A673 (cell line): ENCODE results near the gene HBZ. TPM values are rescaled to one million over a fixed set of nuclear protein-coding genes. Genes with fewer than 3 reads are reported as not detected.

Source experiments
- BruUV-seq: library from RNA; stranded (reverse); fragments of 400-500 nt; replicated peaks from 2 replicates; lab custom pipeline; 2021; lab: Mats Ljungman, UMichigan
- CTCF ChIA-PET: fragments of 300-600 bp; sonication (Branson Sonifier 250); formaldehyde crosslinking; loops from one replicate; lab custom pipeline; 2022; ENCODE audit warnings: antibody characterized with exemption; lab: Charles Lee
- POLR2A ChIA-PET: fragments of 300-600 bp; sonication (Branson Sonifier 250); formaldehyde crosslinking; loops from one replicate; lab custom pipeline; 2022; ENCODE audit warnings: antibody characterized with exemption; ENCODE audit not compliant: low non-redundant PET; lab: Charles Lee
- DNase-seq: peaks from one replicate; pipeline ENCODE4 v3.0.0-alpha.2; 2015; ENCODE audit warnings: low spot score
- H3K27ac ChIP-seq: fragments of 200-600 bp; sonication (generic); 2 replicates; pipeline ENCODE4 v1.5.1; 2016; ENCODE audit warnings: mixed run types, low read depth, mild to moderate bottlenecking, mixed read lengths, antibody characterized with exemption, low read length; ENCODE audit not compliant: poor library complexity, severe bottlenecking
- H3K27me3 ChIP-seq: fragments of 200-600 bp; sonication (generic); replicated peaks from 2 replicates; pipeline ENCODE4 v1.6.1; 2017; ENCODE audit warnings: mixed run types, low read depth, mild to moderate bottlenecking, mixed read lengths, antibody characterized with exemption, low read length; ENCODE audit not compliant: insufficient read depth, poor library complexity
- H3K36me3 ChIP-seq: fragments of 200-600 bp; sonication (generic); 2 replicates; pipeline ENCODE4 v1.6.1; 2016; ENCODE audit warnings: mixed run types, mild to moderate bottlenecking, mixed read lengths, antibody characterized with exemption, low read length; ENCODE audit not compliant: insufficient read depth, poor library complexity, severe bottlenecking
- H3K4me1 ChIP-seq: fragments of 200-600 bp; sonication (generic); 2 replicates; pipeline ENCODE4 v1.6.1; 2017; ENCODE audit warnings: mixed run types, mild to moderate bottlenecking, mixed read lengths, antibody characterized with exemption, low read length; ENCODE audit not compliant: insufficient read depth, poor library complexity, severe bottlenecking
- H3K4me3 ChIP-seq: fragments of 200-600 bp; sonication (generic); 2 replicates; pipeline ENCODE4 v1.5.1; 2016; ENCODE audit warnings: low read depth, mixed run types, mild to moderate bottlenecking, mixed read lengths, low read length; ENCODE audit not compliant: poor library complexity, severe bottlenecking
- H3K9me3 ChIP-seq: fragments of 200-600 bp; sonication (generic); 2 replicates; pipeline ENCODE4 v1.6.1; 2016; ENCODE audit warnings: mixed run types, low read depth, mild to moderate bottlenecking, mixed read lengths, antibody characterized with exemption, low read length; ENCODE audit not compliant: poor library complexity, severe bottlenecking
- CTCF ChIP-seq: fragments of 300-800, 200-600 bp; sonication (generic); conservative IDR thresholded peaks from 2 replicates; pipeline ENCODE4 v1.5.1; 2017; ENCODE audit warnings: low read depth, mild to moderate bottlenecking, antibody characterized with exemption, low read length, moderate library complexity, mixed read lengths
- EZH2 ChIP-seq: fragments of 200-600 bp; sonication (generic); IDR thresholded peaks from 2 replicates; pipeline ENCODE4 v1.6.1; 2017; ENCODE audit warnings: borderline replicate concordance, low read depth, mild to moderate bottlenecking, mixed read lengths, antibody characterized with exemption, low read length; ENCODE audit not compliant: poor library complexity, severe bottlenecking
- intact Hi-C: fragments of 100-400 bp; cut with micrococcal nuclease; formaldehyde crosslinking; loops from one replicate; pipeline ENCODE4 v1.10.0; 2022; ENCODE audit not compliant: unreplicated experiment
- total RNA-seq: library from RNA; stranded (reverse); gene quantifications from 2 replicates; pipeline ENCODE4 v1.2.3, GENCODE V29; 2021

The HBZ gene
- total RNA-seq, 1 experiment from 2014 or later, result not detected

DNA sequence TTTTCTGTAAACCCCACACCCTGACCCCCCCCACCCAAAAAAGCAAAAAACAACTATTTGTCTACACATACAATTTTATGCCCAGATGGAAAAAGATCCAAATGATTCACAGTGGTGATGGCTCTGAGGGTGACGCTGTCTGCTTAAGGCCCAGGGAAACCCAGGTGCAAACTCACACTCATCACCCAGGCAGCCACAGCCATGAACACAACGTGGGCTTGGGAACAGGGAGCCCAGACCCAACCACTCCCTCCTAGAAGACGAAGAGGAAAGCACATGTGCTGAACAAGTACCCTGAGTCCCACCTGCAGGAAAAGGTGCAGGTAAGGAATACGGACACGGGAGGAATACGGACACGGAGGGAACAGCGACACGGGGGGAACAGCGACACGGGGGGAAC lies 33.2 kb downstream of the HBZ start:
- no peaks in the 10 kb centered on the region for H3K27me3 ChIP-seq
- ChIA-PET POLR2A (no interaction called here), CTCF (no interaction called here)
- peaks cover 6% of the 10 kb centered on the region for H3K4me1 ChIP-seq
- no peaks in the 10 kb centered on the region for H3K9me3 ChIP-seq
- no peak overlapping the region for H3K27ac ChIP-seq
- no peak for TF ChIP-seq EZH2
- no peak for TF ChIP-seq CTCF
- BruUV-seq, result no TSS peak
- DNase-seq, result no peak
- no peak overlapping the region for H3K4me3 ChIP-seq
- H3K36me3 ChIP-seq, result peaks cover 32% of the 10 kb centered on the region
- intact Hi-C loops, result no loop called here

- intact Hi-C loops, result no loop called here
- DNase-seq, result no peak
- Histone ChIP-seq H3K27ac (no peak overlapping the region), H3K36me3 (peaks cover 46% of the 10 kb centered on the region), H3K27me3 (no peaks in the 10 kb centered on the region), H3K4me1 (no peaks in the 10 kb centered on the region), H3K4me3 (no peak overlapping the region), H3K9me3 (no peaks in the 10 kb centered on the region)
- BruUV-seq, result no TSS peak
- no peak for TF ChIP-seq CTCF
- no peak for TF ChIP-seq EZH2
- ChIA-PET POLR2A (no interaction called here), CTCF (no interaction called here)
Observed at GRCh38 chr16:187330-187729, 34.9 kb downstream of the HBZ start.

- Histone ChIP-seq H3K27ac (no peak overlapping the region), H3K27me3 (no peaks in the 10 kb centered on the region), H3K36me3 (peaks cover 60% of the 10 kb centered on the region), H3K4me1 (no peaks in the 10 kb centered on the region), H3K4me3 (no peak overlapping the region), H3K9me3 (no peaks in the 10 kb centered on the region)
- DNase-seq, result no peak
- ChIA-PET CTCF (interaction anchor here (1.0 kb wide), 1 partner anchor 15 kb away, joined by 3 read pairs; no protein-coding TSS in a partner anchor), POLR2A (interaction anchor here (0.7 kb wide), 1 partner anchor 1390 kb away, joined by 25 read pairs; no protein-coding TSS in a partner anchor)
- intact Hi-C loops, result no loop called here
- BruUV-seq, result no TSS peak
- TF ChIP-seq EZH2, result no peak
- TF ChIP-seq CTCF, result peak; percentile 34
Observed at GRCh38 chr16:188674-189073, 36.2 kb downstream of the HBZ start.
